HL-60 (cell line): ENCODE data around the gene SYTL2.
A peak's percentile ranks its signal among the peaks of the same experiment; 100 is the strongest.

Experiments
- CTCF ChIP-seq: IDR thresholded peaks from one replicate; pipeline ENCODE4 v1.5.1; 2011; ENCODE audit warnings: low read length, control low read depth, inconsistent platforms; ENCODE audit not compliant: insufficient read depth
- GABPA ChIP-seq: IDR thresholded peaks from 2 replicates; pipeline ENCODE4 v1.6.1; 2012; ENCODE audit warnings: low read depth
- POLR2AphosphoS5 ChIP-seq: IDR thresholded peaks from 2 replicates; pipeline ENCODE4 v1.6.1; 2012; ENCODE audit warnings: low read depth
- REST ChIP-seq: IDR thresholded peaks from 2 replicates; pipeline ENCODE4 v1.6.1; 2012; ENCODE audit warnings: low read depth; ENCODE audit not compliant: insufficient replicate concordance
- SPI1 ChIP-seq: IDR thresholded peaks from 2 replicates; pipeline ENCODE4 v1.6.1; 2012; ENCODE audit warnings: low read depth, mild to moderate bottlenecking, borderline replicate concordance

GRCh38 chr11:85664615-85665481 is 146.1 kb downstream of the SYTL2 start, which contains the start of gene CREBZF:
- TF ChIP-seq CTCF (no peak), GABPA (peak; percentile 31; the same call in 1 of the 2 replicates), POLR2AphosphoS5 (peak; percentile 90), REST (peak; percentile 37), SPI1 (no peak)
